T-helper 2 cell treated with Interferon-gamma antibody and Interleukin-4, amounts not matched to agents 100 ng/mL and 5 ng/mL, for 36 hours (primary cell): Measurements from ENCODE around the gene KCNK7. TPM values are rescaled to one million over a fixed set of nuclear protein-coding genes. Genes with fewer than 3 reads are reported as not detected.

ENCODE experiments used
- intact Hi-C: fragments of 100-400 bp; cut with micrococcal nuclease; formaldehyde crosslinking; loops from one replicate; pipeline ENCODE4 v1.15.1; 2023
- total RNA-seq: library from RNA; stranded (reverse); gene quantifications from 2 replicates; pipeline ENCODE4 v1.2.3, GENCODE V29; 2022

Gene KCNK7
- 1.2 and 1.7 TPM in 2 replicates for total RNA-seq

DNA sequence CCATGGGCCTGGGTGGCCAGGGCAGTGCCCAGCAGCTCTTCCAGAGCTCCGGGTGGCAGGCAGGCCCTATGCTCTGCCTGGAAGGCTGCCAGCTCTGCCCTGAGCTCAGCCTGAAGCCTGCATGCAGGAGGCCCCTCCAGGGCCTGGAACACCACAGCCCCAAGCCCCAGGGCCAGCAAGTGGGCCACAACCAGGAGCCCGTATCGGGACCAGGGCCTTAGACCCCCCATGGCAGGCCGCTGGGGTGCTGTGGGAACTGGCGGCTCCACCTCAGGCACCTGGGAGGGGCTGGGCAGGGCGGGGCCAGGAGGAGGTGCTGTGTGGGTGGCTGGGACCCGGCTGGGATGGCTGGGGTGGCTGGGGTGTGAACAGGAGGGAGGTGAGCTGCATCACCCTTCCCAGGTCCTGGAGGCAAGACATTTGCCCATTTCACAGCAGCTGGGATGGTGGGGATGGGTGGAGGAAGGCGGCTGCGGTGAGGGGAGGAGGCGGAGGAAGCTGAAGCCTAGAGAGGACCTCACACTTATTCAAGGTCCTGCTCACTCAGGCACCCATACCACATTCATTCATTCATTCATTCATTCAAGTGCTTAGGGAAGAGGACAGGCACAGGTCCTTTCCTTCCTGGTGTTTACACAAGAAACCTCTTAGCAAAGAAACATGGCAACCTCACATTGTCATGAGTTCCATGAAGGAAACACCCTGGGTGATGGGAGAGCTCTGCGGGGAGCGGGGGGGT is at the start of gene KCNK7:
Gene KCNK7 (minus strand): TSS at position 258 of the 739 bp plus-strand sequence. CDS start 28 bp downstream, at position 230.
- intact Hi-C loops: no loop called here

- intact Hi-C loops: no loop called here
Observed at GRCh38 chr11:65644837-65645236, 49.2 kb upstream of the KCNK7 start.

DNA sequence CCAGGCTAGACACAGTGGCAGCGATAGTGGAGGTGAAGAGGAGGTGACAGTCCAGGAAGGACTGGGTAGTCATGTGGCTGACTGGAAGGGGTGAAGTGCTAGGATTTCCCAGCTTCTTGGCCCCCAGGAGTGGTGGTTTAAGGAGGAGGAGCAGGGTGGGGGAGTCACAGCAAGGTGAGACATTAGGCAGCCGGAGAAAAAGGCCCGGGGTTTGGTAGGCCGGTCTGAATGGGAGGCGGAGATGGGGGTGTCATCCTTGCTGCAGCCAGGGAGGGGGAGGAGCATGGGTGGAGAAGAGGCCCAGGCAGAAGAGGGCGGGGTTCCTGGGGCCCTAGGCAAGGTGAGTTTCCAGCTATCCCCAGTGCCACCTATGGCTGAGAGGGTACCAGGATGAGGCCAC is 48.4 kb upstream of the KCNK7 start:
- intact Hi-C loops: no loop called here

GRCh38 chr11:65642014-65642671 is 46.5 kb upstream of the KCNK7 start:
- intact Hi-C loops: no loop called here

GRCh38 chr11:65641297-65642013 is 45.9 kb upstream of the KCNK7 start:
- intact Hi-C loops: no loop called here

DNA sequence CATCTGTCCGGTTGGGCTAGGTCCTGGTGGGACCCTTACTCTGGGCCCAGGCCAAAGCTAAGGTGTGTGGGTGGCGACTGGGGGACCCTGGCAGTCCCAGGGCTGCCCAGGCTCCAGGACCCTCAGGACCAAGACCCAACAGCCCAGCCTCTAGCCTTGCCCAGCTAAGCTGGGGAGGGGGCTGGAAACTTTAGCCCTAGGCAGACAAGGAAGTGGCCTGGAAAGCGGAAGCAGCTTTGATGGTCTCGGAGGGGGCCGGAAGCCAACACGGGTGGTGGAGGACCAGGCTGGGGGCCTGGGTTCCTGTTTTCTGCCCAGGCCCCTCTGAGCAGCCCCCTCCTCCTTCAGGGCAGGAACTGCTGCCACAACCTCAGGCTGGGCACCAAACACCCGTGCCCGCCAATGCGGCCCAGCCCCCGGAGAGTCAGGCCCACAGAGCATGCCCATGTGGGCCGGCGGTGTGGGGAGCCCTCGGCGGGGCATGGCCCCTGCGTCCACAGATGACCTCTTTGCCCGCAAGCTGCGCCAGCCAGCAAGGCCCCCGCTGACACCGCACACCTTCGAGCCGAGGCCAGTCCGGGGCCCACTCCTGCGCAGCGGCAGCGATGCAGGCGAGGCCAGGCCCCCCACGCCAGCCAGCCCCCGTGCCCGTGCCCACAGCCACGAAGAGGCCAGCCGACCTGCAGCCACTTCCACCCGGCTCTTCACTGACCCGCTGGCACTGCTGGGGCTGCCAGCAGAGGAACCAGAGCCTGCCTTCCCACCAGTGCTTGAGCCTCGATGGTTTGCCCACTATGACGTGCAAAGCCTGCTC is 45.1 kb upstream of the KCNK7 start:
- intact Hi-C loops: no loop called here

DNA sequence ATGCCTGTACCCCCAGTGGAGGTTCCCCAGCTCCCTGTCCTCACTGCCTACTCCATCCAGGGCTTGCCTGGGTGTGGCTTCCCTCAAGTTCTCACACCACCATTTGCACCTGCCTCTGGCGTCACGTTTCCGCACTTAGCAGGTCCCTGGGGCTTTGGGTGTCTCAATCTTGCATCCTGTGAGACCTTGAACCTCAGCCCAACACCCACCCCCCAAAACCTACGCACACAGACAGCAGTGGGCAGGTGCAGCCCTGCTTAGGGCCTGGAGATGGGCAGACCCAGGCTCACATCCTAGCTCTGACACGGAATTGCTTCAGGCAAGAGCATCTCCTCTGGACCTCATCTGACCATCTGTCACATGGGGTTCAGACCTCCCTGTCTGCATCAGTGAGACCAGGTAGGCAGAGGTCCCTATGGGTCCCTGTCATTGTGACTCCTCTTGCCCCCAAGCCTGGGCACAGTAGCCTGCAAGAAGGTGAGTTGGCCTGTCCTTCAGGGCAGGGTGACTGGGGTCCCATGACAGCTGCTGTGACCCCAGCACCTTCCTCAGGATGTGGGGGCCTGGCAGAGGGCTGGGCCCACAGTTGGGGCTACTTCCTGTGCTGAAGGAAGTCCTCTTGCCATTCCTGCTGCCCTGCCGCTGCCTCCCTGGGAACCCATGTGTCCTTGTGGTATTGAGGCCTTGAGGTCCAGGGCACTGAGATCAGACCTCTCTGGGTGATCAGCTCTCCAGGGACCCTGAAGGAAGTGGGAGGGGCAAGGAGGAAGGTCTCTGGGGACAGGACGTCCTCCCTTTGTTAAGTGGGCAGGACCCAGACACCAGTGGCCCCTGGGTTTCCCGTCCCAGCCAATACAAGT is 44.3 kb upstream of the KCNK7 start:
- intact Hi-C loops: loop anchor here (1.0 kb wide), 1 partner anchor 22 kb away; the partner anchor contains the start of gene RELA

DNA sequence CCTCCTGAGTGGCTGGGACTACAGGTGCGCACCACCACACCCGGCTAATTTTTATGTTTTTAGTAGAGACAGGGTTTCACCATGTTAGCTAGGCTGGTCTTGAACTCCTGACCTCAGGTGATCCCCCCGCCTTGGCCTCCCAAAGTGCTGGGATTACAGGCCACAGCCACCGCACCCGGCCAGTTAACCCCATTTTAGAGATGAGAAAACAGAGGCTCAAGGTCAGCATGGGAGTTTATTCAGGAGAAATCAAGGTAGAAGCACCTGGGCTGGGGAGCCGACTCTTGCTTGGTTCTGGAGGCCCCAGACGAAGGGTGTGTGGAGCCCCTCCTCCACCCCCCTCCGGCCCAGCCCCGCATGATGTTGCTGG is 43.6 kb upstream of the KCNK7 start:
- intact Hi-C loops: loop anchor here (1.0 kb wide), 1 partner anchor 23 kb away; the partner anchor contains the start of gene RELA

DNA sequence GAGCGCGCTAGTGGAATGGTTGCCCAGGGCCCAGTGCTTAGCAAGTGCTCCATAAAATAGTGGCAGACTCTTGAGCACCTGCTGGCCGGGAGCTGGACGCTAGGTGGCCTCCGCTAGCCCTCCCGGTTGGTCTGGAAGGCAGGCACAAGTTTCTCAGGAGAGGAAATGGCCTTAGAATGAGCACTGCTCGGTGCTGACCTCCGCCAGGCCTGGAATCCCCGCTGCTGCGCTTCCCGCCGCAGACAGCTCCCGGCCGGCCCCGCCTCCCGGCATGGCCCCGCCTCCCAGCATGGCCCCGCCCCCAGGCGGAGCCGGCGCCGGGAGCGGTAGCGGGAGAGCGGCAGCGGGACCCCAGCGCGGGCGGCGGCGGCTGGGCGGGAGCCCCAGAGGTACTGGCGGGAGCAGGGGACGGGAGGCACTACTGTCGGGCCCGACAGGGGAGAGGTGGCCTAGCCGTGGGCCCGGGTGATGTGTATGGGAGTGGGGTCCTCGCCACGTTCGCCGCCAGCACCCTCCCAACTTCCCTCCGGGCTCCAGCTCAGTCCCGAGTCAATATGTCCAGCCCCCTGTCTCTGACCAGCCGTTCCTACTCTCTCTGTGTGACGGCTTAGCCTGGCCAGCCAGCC is 42.3 kb upstream of the KCNK7 start, which contains the start of gene SIPA1:
Gene SIPA1 (plus strand): TSS at position 308 of the 626 bp plus-strand sequence. CDS start 2,821 bp downstream, outside the sequence.
- intact Hi-C loops: loop anchor here (1.0 kb wide), 2 partner anchors 14 to 23 kb away; partner anchors contain the start of gene PCNX3

DNA sequence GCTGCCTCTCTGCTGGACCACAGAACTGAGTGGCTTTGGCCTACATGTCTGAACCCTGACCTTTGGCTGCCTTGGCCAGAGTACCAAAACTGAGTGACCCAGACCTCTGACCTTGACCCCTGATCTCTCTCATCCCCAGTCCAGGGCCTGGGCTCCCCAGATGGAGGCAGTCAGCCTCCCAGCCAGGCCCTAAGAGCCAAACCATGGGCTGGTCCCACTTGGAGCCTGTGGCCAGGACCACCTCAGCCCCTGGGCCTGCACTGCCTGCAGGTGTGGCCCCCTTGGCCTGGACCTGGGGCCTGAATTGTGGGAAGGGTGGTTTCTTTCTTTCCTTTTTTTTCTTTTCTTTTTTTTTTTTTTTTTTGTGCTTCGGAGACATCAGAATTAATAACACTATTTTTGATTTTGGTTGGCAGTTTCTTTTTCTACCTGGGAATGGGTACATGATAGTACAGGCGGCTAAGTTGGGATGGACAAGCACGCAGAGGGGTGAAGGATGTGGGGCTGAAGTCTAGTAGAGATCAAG is 41.5 kb upstream of the KCNK7 start:
- intact Hi-C loops: no loop called here

GRCh38 chr11:65636108-65637031 is 40.8 kb upstream of the KCNK7 start:
- intact Hi-C loops: no loop called here

DNA sequence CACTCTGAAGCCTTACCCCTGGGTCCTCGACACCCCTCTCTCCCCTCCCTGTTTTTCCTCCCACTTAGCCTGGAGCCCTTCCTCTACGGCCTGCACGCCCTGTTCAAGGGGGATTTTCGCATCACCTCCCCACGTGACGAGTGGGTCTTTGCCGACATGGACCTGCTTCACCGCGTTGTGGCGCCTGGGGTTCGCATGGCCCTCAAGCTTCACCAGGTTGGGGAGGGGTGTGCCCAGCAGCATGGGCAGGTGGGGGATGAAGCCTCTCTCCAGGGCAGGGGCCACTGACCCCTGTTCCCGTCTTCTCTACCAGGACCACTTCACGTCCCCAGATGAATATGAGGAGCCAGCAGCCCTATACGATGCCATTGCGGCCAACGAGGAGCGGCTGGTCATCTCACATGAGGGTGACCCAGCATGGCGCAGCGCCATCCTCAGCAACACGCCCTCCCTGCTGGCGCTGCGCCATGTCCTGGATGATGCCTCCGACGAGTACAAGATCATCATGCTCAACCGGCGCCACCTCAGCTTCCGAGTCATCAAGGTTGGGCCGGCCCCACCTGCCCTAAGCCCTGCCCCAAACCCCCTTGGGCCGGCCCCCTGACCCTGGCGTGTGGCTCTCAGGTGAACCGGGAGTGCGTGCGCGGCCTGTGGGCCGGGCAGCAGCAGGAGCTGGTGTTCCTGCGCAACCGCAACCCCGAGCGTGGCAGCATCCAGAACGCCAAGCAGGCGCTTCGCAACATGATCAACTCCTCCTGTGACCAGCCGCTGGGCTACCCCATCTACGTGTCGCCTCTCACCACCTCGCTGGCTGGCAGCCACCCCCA is 39.5 kb upstream of the KCNK7 start:
- intact Hi-C loops: no loop called here

DNA sequence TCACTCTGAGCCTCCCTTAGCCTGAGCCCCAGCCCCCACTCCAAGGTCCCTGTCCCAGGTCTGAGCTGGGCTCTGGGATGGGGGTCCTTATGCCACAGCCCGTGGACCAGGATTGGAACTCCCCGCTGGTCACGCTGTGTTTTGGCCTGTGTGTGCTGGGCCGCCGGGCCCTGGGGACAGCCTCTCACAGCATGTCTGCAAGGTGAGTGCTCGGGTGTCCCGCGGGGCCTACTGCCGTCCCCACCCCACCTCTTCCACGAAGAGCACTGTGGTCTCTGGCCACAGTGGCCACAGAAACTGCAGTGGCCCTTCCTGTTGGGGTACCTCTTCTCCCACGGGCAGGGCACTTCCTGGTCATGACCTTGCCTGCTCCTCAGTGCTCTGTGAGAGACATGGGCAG is 38.8 kb upstream of the KCNK7 start:
- intact Hi-C loops: no loop called here

DNA sequence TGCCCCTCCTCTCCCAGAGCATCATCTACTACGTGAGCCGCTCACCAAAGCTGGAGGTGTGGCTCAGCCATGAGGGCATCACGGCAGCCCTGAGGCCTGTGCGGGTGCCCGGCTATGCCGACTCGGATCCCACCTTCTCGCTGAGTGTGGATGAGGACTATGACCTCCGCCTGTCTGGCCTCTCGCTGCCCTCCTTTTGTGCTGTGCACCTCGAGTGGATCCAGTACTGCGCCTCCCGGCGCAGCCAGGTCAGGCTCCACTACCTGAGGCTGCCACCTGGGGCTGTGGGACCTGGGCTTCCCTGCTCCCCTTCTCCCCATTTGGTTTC is 38.5 kb upstream of the KCNK7 start:
- intact Hi-C loops: no loop called here

DNA sequence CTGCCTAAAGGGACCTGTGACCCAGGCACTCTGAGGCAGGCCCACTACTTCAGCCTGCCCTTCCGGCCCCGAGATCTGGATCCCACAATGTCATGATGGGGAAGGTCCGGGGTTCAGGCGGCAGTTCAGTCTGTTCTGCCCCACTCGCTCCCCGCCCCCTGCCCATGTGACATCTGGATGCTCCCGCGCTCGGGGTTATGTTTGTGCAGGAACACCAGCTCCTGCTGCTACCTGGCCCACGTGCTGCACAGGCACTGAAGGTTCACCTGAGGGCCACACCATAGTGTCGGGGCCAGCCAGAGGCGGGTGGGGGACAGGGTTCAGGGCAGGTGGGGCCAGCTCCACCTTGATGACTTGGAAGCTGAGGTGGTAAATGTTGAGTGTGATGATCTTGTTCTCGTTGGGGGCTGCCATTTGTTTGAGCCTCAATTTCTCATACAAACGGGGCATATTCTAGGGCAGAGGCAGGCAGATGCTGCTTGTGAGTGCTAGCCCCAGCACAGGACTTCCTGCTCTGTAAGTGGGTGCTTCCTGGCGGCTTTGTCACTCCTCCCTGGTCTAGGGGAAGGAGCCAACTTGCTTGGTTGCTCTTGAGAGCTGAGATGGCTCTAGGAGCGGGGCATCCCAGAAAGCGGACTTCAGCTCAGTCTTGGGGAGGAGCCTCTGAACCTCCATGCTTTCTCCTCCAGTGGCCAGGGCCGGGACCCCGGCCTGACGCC is 37.9 kb upstream of the KCNK7 start:
- intact Hi-C loops: no loop called here

DNA sequence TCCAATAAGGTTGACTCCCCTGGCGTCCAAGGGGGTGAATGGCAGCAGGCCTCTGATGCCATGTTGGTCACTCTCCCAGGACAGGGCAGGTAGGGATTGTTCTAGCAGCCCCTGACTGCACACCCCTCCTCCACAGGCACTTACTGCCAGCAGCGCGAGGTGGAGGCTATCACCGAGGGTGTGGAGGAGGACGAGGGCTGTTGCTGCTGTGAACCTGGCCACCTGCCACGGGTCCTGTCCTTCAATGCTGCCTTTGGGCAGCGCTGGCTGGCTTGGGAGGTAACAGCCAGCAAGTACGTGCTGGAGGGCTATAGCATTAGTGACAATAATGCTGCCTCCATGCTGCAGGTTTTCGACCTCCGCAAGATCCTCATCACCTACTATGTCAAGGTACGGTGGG is 34.6 kb upstream of the KCNK7 start:
- intact Hi-C loops: no loop called here

- intact Hi-C loops: no loop called here
Observed at GRCh38 chr11:65629579-65629978, 34.0 kb upstream of the KCNK7 start.
